Breast epithelium (tissue), 4 donors: ENCODE measurements around the gene KCNK4. TPM values are rescaled to one million over a fixed set of nuclear protein-coding genes. Genes with fewer than 3 reads are reported as not detected.

Experiments used
- DNase-seq, 2 donors: peaks; one replicate each; pipeline ENCODE4 v3.0.0-alpha.2; 2019; ENCODE audit warnings: low spot score in 2 of 2
- H3K27ac ChIP-seq, 2 donors: fragments of 200-600 bp; sonication (generic) in 1 of 2; one replicate each; pipeline ENCODE4 v1.5.1; 2016 to 2019; ENCODE audit warnings: mild to moderate bottlenecking in 1 of 2
- H3K27me3 ChIP-seq, 2 donors: fragments of 200-600 bp; sonication (generic) in 1 of 2; one replicate each; pipeline versions ENCODE4 v1.5.1 to v1.6.0; 2017 to 2019; ENCODE audit warnings: control low read depth in 1 of 2, mild to moderate bottlenecking in 1 of 2
- H3K36me3 ChIP-seq: fragments of 200-600 bp; one replicate; pipeline ENCODE4 v1.5.1; 2019
- H3K4me1 ChIP-seq, 2 donors: fragments of 200-600 bp; sonication (generic); one replicate each; pipeline ENCODE4 v1.5.1; 2016 to 2019; ENCODE audit warnings: control low read depth in 1 of 2
- H3K4me3 ChIP-seq, 3 donors: fragments of 200-600 bp; sonication (generic); 1 replicate in 2 of 3; 2 replicates in 1 of 3; pipeline ENCODE4 v1.5.1; 2016 to 2019; ENCODE audit warnings: mild to moderate bottlenecking in 3 of 3, moderate library complexity in 2 of 3
- H3K9me3 ChIP-seq, 2 donors: fragments of 200-600 bp; sonication (generic) in 1 of 2; one replicate each; pipeline ENCODE4 v1.5.1; 2016 to 2019; ENCODE audit warnings: control low read depth in 1 of 2
- CTCF ChIP-seq, 3 donors: fragments of 450-650 bp; IDR thresholded peaks; one replicate each; pipeline ENCODE4 v1.5.1; 2016 to 2017; ENCODE audit warnings: antibody characterized with exemption in 3 of 3, mild to moderate bottlenecking in 3 of 3, moderate library complexity in 3 of 3
- POLR2A ChIP-seq: fragments of 450-650 bp; IDR thresholded peaks from one replicate; pipeline ENCODE4 v1.6.1; 2016; ENCODE audit warnings: antibody characterized with exemption, mild to moderate bottlenecking, moderate library complexity
- POLR2AphosphoS5 ChIP-seq, 3 donors: sonication (generic); formaldehyde crosslinking; IDR thresholded peaks; one replicate each; pipeline ENCODE4 v1.6.1; 2017; ENCODE audit warnings: antibody characterized with exemption in 3 of 3
- intact Hi-C: fragments of 100-400 bp; cut with DNase I; formaldehyde crosslinking; loops from one replicate; pipeline ENCODE4 v1.15.1; 2023; ENCODE audit warnings: low total_unique reads
- total RNA-seq, 3 donors: library from RNA; depleted of rRNA; stranded (reverse); fragments of >200 nt; gene quantifications; one replicate each; pipeline ENCODE4 v1.1.0, GENCODE V29; 2016

Gene KCNK4
- total RNA-seq, 3 donors from 2014 or later, result 2.3 TPM; not detected in 2

DNA sequence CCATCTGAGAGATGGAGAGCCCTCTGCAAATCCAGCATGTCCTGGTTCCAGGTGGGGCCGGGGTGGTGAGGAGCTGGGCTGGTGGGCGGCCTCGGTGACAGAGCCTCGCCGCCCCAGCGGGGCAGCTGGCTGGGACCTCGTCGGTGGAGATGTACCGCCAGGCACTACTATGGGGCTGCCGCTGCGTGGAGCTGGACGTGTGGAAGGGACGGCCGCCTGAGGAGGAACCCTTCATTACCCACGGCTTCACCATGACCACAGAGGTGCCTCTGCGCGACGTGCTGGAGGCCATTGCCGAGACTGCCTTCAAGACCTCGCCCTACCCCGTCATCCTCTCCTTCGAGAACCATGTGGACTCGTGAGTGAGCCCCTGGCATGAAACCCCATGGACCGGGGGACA is 32.7 kb upstream of the KCNK4 start:
- no peak overlapping the region for H3K4me3 ChIP-seq
- no peaks in the 10 kb centered on the region for H3K36me3 ChIP-seq
- H3K27me3 ChIP-seq, result no peaks in the 10 kb centered on the region
- no peaks in the 10 kb centered on the region for H3K9me3 ChIP-seq
- TF ChIP-seq CTCF (IDR thresholded peaks at IDR 0.05) (no peak), POLR2A (no peak), POLR2AphosphoS5 (IDR thresholded peaks at IDR 0.05) (no peak)
- DNase-seq, result no peak
- intact Hi-C loops, result no loop called here
- no peaks in the 10 kb centered on the region for H3K4me1 ChIP-seq
- H3K27ac ChIP-seq, result no peak overlapping the region

DNA sequence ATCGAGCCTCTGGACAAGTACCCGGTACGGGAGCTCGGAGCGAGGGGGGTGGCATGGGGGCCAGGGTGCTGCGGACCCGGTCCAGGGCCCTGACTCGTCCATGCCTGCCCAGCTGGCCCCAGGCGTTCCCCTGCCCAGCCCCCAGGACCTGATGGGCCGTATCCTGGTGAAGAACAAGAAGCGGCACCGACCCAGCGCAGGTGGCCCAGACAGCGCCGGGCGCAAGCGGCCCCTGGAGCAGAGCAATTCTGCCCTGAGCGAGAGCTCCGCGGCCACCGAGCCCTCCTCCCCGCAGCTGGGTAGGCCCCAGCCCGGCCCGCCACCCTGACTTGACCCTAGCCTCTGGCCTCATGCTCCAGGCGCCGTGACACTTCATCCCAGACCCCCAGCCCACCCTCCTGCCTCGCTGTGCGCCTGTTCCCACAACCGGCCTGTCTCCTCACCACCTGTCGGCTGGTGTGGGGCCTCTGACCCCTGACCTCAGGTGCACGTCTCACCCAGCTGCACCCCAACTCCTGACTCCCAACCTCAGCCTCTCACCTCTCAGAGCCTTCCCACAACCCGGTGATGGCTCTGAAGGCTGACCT is 32.1 kb upstream of the KCNK4 start:
- H3K4me3 ChIP-seq, result no peak overlapping the region
- H3K27me3 ChIP-seq, result no peaks in the 10 kb centered on the region
- intact Hi-C loops, result no loop called here
- no peaks in the 10 kb centered on the region for H3K9me3 ChIP-seq
- DNase-seq, result no peak
- TF ChIP-seq POLR2AphosphoS5 (IDR thresholded peaks at IDR 0.05) (no peak), POLR2A (no peak), CTCF (IDR thresholded peaks at IDR 0.05) (no peak)
- no peaks in the 10 kb centered on the region for H3K36me3 ChIP-seq
- H3K4me1 ChIP-seq, result no peaks in the 10 kb centered on the region
- H3K27ac ChIP-seq, result no peak overlapping the region

DNA sequence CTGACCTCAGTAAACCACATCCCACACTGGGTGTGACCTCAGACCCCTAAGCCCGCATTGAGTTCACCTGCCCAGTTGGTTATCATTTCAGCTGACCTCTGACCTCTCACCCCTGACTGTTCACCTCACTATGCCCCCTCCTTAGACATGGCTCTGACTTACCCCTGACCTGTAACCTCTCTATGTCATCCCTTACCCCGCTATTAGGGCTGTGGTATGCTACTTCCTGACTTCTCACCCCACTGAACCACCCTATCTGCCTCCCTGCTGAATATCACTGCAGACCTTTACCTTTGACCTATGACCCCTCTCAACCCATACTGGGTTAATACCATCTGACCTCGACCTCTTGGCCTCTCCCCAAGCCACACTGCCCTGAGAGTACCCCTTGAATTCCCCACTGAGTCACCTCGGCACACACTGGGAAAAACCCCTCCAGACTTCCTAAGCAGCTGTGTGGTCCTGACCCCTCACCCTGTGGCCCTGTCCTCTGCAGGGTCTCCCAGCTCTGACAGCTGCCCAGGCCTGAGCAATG is 31.5 kb upstream of the KCNK4 start:
- no peak overlapping the region for H3K4me3 ChIP-seq
- H3K4me1 ChIP-seq, result no peaks in the 10 kb centered on the region
- H3K9me3 ChIP-seq, result no peaks in the 10 kb centered on the region
- no peak for DNase-seq
- intact Hi-C loops, result no loop called here
- H3K36me3 ChIP-seq, result no peaks in the 10 kb centered on the region
- no peak for TF ChIP-seq CTCF (IDR thresholded peaks at IDR 0.05)
- no peak for TF ChIP-seq POLR2AphosphoS5 (IDR thresholded peaks at IDR 0.05)
- no peak for TF ChIP-seq POLR2A
- no peak overlapping the region for H3K27ac ChIP-seq
- H3K27me3 ChIP-seq, result no peaks in the 10 kb centered on the region

- DNase-seq, result no peak
- Histone ChIP-seq H3K27ac (no peak overlapping the region), H3K27me3 (no peaks in the 10 kb centered on the region), H3K9me3 (no peaks in the 10 kb centered on the region), H3K4me1 (no peaks in the 10 kb centered on the region), H3K4me3 (no peak overlapping the region), H3K36me3 (no peaks in the 10 kb centered on the region)
- intact Hi-C loops, result no loop called here
- no peak for TF ChIP-seq POLR2A
- TF ChIP-seq CTCF (IDR thresholded peaks at IDR 0.05), result no peak
Measured at GRCh38 chr11:64260147-64260708, 30.9 kb upstream of the KCNK4 start.

- DNase-seq, result no peak
- H3K9me3 ChIP-seq, result no peaks in the 10 kb centered on the region
- no peaks in the 10 kb centered on the region for H3K36me3 ChIP-seq
- no peaks in the 10 kb centered on the region for H3K27me3 ChIP-seq
- H3K4me1 ChIP-seq, result no peaks in the 10 kb centered on the region
- TF ChIP-seq POLR2AphosphoS5 (IDR thresholded peaks at IDR 0.05) (no peak), CTCF (IDR thresholded peaks at IDR 0.05) (no peak), POLR2A (no peak)
- H3K27ac ChIP-seq, result no peak overlapping the region
- H3K4me3 ChIP-seq, result no peak overlapping the region
- intact Hi-C loops, result no loop called here
Measured at GRCh38 chr11:64261556-64262080, 29.5 kb upstream of the KCNK4 start.
